GM12892 (cell line): ENCODE data around the gene TBCB.

Experiments
- POLR2AphosphoS5 ChIP-seq: IDR thresholded peaks from 2 replicates; pipeline ENCODE4 v1.6.1; 2011; ENCODE audit warnings: low read depth, low read length, control low read depth
- TAF1 ChIP-seq: IDR thresholded peaks from 2 replicates; pipeline ENCODE4 v1.6.1; 2011; ENCODE audit warnings: low read depth, mild to moderate bottlenecking, control low read depth, low read length, borderline replicate concordance

GRCh38 chr19:36142496-36142895, 27.2 kb downstream of the TBCB start:
- TF ChIP-seq POLR2AphosphoS5 (no peak), TAF1 (no peak)
